SIG-M5 treated with dmso at 0.1 percent for 504 hours (cell line): ENCODE measurements around the gene NAT10.

ENCODE experiments used
- DNase-seq: peaks from one replicate; lab custom pipeline; 2025; ENCODE audit not compliant: unreplicated experiment; lab: John Stamatoyannopoulos, UW

The NAT10 gene

DNA sequence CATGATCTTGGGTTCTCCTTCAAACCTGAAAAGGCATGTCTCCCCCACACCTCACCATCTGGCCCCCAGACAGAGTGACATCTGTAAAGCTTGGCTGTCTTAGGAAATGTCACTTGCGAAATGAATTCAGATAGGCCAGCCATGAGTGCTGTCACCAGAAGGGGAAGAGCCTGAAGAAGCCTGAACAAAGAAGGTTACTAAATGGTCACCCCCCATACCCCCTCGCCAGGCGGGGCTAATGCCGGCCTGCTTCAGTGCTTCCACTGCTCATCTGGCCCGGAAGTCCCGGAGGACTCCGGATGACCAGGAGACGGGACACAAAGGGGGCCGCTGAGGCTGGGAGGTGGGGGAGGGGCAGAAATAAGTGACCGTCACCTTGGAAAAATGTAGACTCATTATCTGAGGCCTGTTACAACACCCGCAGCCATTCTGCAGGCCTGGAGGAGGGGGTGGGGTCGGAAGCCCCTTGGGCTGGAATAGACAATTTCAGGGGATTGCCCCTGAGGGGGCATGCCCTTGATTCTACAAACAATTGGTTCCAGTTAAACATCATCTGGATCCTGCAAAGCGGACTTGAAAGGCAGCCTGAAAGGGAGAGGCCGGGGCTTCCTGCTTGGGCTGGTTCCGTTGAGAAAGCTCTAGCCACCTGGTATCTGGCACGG lies 43.2 kb downstream of the NAT10 start:
- peak; percentile 75 for DNase-seq

- no peak for DNase-seq
These were observed 43.8 kb downstream of the NAT10 start for GRCh38 chr11:34149274-34149673.

DNA sequence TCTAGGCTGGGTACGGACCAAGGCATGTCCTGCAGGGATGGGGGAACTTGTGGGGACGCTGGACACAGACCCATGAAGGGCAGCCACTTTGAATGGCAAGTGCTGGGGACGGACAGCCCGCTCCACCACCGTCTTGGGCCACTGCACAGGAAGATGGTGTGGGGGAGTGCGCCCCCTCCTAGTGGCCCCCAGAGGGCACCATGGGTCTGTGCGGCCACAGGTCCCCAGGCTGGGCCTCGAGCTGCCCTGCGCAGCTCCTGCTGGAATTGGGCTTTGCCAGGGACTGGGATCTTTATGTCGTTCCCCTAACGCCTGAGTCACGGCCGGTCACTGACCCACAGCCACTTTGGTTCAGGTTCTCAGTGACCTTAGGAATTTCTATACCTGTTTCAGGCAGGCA lies 44.4 kb downstream of the NAT10 start:
- no peak for DNase-seq

GRCh38 chr11:34150494-34151151 lies 45.2 kb downstream of the NAT10 start:
- no peak for DNase-seq

DNA sequence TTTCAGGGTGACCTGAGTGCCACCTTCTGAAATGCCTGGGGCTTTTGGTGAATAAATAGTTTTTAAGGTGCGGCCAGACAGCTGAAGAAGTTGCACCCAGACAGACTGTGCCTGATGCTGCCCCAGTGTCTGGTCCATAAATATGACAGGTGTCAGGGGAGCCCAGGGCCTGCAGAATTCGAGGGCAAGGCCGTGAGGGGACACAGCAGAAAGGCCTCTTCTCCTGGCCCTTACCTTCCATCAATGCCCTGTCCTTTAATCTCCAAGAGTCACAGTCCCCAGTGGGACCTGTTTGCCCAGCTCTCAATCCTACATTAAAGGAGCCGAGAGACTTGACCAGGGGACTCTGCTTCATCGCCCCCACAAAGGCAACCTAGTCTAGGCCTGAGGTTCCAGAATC lies 45.7 kb downstream of the NAT10 start:
- no peak for DNase-seq

GRCh38 chr11:34151916-34152845 lies 46.8 kb downstream of the NAT10 start:
- no peak for DNase-seq

GRCh38 chr11:34154059-34154875 lies 48.8 kb downstream of the NAT10 start:
- peak; percentile 42 for DNase-seq

DNA sequence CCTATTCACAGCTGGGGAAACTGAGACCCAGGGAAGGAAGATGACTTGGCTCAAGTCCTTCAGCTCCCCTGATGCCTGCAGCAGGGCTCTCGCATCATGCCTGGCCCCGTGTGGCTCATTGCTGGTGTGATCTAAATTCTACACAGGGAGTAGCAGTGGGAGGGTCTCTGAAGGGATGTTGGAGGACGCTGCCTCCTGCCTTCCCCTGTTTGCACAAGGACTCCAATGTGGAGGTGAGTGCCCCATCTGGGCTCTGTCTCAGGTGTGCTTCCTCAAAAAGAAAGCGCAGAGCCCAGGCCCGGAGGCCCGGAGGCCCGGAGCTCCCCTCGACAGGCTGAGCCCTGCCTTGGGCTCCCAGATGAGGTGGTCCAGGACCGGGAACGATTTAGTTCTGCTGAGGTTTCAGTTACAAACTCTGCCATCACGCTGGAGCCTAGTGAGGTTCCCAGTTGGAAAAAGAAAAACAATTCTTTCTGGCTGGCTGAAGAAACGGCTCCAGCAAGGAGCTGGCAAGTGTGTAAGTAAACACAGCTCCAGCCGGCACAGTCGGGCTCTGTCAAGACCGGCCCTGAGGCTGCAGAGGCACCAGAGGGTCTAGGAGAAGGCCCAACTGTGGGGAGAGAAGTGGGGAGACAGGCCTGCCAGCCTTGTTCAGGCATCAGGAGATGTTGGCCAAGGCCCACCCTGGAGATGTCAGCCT lies 49.8 kb downstream of the NAT10 start:
- DNase-seq, result no peak

DNA sequence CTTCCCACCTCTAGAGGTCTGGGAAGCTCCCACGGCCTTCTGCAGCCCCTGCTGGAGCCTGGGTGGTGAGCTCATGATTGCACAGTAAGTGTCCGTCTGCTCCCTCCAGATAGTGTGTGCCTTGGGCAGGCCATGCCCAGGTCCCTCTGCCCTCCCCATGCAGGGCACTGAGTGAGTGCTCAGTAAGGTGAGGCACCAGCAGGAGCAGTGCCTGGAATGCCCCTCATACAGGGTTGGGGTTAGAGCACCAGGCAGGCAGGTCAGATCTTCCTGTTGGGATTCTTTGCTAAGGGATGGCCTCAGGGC lies 50.3 kb downstream of the NAT10 start:
- no peak for DNase-seq

GRCh38 chr11:34157163-34157562 lies 51.7 kb downstream of the NAT10 start:
- DNase-seq, result no peak

DNA sequence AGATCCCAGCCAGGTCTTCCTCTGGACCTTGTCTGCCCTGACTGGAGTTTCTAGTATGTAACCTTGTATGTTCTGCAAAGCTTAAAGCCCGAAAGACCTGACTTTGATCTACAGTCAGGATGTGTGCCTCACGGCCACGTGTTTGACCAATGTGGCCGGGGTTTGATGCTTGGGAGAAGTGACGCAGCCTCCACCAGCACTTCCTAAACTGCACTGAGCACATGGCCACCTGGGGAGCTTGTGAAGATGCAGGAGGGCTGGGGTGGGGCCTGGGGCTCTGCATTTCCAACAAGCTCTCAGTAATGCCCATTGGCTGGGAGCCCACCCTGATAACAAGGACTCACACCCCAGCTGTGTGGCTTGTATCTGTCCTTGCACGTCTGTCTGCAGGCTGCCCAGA lies 53.2 kb downstream of the NAT10 start:
- no peak for DNase-seq

DNA sequence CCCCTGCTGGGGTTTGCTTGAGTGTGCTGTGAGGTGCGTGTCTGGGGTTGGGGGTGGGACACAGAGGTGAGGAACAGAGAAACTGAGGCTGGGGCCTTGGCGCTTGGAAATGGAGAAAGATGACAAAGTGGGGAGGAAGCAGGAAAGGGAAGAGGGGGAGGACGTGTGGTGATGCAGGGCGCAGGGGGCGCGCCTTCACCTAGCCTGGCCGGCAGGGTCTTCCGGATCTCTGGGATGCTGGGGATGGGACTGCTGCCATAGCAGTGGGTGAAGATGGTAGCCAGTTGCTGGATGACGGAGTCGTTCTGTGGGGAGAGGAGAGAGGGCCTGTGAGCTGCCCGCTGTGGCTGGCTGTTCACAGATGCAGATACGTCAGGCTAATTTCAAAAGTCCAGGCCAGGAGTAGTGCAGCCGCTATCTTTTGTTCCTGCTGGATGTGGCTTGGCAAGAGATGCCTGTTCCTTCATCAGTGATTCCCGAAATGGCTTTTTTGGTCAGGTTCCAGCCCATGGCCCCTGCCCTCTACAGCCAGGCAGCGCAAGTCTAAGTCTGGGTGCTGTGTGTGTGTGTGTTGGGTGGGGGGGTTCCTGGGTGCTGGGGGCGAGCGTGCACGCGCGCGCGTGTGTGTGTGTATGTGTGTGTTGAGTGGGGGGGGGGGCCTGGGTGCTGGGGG lies 54.8 kb downstream of the NAT10 start:
- DNase-seq, result no peak

DNA sequence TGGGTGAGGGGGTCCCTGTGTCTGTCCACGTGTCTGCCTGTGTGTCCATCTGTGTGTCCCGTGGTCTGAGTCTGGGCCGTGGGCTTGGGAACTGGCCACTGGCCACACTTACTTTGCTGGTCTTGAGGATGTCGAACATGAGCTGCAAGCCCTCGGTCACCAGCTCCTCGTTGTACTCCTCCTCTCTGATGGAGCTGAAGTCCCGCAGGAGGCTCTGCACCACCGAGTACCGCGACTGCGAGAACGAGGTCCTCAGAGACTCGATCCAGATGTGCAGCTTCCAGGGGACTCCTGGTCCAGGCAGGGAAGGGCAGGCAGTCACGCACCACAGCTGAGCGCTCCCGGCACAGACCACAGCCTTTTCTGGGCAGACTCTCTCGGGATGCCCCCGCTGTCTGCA lies 55.4 kb downstream of the NAT10 start:
- no peak for DNase-seq

DNA sequence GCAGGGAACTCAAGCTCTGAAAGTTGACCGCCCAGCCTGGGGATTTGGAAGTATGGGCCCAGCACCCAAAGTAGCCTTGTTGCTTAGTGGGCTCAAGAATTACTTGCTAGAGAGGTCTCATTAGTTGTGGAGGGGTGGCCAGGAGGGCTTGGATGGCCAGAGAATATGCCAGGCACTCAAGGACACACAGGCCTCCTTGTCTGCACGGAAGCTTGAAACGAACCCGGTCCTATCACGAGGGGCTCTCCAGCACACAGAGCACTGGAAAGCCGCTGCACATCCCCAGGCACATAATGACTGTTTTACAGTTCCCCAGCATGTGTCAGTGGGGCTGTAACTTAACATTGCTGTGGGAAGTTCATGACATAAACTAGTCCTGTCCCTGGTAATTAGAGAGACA lies 55.9 kb downstream of the NAT10 start:
- no peak for DNase-seq

GRCh38 chr11:34161812-34162492 lies 56.5 kb downstream of the NAT10 start:
- no peak for DNase-seq

DNA sequence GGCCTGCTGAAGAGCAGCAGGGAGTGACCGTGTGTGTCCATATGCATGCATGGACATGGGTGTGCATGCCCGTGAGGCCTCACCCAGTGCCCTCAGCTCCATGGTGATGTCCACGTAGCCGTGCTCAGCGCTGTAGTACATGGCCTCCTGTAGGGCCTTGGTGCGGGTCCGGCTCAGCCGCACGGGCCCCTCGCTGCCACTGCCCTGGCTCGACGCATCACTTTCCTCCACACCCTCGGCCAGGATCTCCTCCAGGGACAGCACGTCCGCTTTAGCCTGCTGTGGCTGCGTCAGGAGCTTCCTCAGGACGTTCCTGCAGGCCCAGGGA lies 57.0 kb downstream of the NAT10 start:
- no peak for DNase-seq

DNA sequence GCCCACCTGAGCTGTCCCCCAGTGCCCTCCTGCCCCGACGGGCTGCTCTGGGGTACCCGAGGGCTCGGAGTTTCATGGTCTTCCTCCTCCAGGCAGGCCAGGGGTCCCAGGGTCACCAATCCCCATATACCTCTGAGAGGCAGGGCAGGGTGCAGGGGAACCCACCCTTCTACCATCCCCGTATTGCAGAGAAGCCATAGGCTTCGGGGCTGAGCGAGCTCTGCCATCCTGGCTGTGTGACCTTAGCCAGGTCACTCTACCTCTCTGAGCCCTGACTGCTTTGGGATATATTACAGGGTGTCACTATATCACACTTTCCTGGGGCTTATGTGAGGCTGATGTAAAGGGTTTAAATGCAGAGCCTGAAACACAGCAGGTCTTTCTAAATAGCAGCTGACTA lies 57.4 kb downstream of the NAT10 start:
- DNase-seq, result no peak

DNA sequence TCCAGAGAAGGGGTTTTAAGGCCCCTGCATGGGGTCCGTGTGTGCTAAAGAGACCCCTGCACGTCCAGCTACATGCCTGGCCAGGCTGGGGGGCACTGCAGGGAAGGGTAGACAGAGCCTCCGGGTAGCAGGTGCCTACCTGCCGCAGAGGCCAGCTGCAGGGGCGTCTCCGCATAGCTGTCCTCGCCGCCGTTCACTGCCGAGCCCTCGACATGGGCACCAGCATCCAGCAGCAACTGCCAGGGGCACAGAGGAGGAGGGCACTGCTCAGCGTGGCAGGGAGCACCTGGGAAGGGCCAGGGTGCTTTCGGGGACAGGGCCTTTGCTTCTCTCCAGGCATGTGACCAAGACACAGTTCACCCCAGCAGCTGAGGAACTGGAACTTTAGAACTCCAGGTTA lies 59.7 kb downstream of the NAT10 start:
- no peak for DNase-seq

DNA sequence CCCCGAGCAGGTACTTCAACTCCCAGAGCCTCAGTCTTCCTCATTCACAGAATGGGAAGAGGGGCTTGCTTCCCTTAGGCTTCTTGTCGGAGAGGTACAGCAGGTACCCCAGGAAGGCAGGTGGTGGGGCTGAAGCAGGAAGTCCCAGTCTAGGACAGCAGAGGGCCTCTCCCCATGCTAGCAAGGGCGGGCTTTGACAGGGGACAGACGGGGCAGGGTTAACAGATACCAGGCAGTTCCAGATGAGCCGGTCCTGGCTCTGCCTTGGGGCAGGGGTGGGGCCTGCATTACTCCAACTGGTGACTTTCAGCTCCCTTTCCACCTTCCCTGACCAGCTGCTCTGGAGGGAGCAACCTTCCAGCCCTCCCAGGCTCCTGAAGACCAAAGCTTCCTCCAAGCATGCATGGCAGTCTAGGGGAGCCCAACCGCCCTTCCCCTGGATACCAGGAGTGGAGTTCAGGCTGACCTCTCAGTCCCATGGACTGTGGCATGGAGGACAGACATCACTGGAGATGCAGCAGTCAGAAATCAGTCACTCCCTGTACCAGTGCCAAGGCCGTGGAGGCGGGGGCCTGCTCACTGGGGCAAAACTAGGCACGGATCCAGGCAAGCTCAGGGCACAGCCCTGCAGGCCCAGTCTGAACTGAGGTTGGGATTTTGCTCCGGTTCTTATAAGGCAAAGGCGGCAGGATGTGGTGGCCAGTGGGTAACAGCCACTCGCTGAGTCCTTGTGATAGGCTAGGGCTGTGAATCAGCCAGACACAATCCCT lies 60.5 kb downstream of the NAT10 start:
- DNase-seq, result peak; percentile 13
